Neural progenitor cell (in vitro differentiated cells): ENCODE data around the gene ANKS1B. TPM values are rescaled to one million over a fixed set of nuclear protein-coding genes. Genes with fewer than 3 reads are reported as not detected.
A peak's percentile ranks its signal among the peaks of the same experiment; 100 is the strongest.

Experiments
- DNase-seq: peaks from one replicate; pipeline ENCODE4 v3.0.0-alpha.2; 2016; ENCODE audit warnings: low spot score
- H2AFZ ChIP-seq: fragments of 200-600 bp; sonication (generic); replicated peaks from 2 replicates; pipeline ENCODE4 v1.6.1; 2016; ENCODE audit warnings: antibody characterized with exemption
- H3F3A ChIP-seq: fragments of 200-600 bp; sonication (generic); 2 replicates; pipeline ENCODE4 v1.6.1; 2016; ENCODE audit warnings: antibody characterized with exemption, low read depth
- H3K27ac ChIP-seq: fragments of 200-600 bp; sonication (generic); 2 replicates; pipeline ENCODE4 v1.5.1; 2016; ENCODE audit warnings: mild to moderate bottlenecking
- H3K27me3 ChIP-seq: fragments of 200-600 bp; sonication (generic); 2 replicates; pipeline ENCODE4 v1.6.1; 2016; ENCODE audit warnings: mild to moderate bottlenecking, moderate library complexity
- H3K36me3 ChIP-seq: fragments of 200-600 bp; sonication (generic); 2 replicates; pipeline ENCODE4 v1.5.1; 2016
- H3K4me1 ChIP-seq: fragments of 200-600 bp; sonication (generic); 2 replicates; pipeline ENCODE4 v1.6.1; 2016; ENCODE audit warnings: mixed run types
- H3K4me2 ChIP-seq: fragments of 200-600 bp; sonication (generic); 2 replicates; pipeline ENCODE4 v1.6.1; 2016
- H3K4me3 ChIP-seq: fragments of 200-600 bp; sonication (generic); 2 replicates; pipeline ENCODE4 v1.5.1; 2016
- H3K79me2 ChIP-seq: fragments of 200-600 bp; sonication (generic); 2 replicates; pipeline ENCODE4 v1.6.1; 2016; ENCODE audit warnings: low read depth
- H3K9ac ChIP-seq: fragments of 200-600 bp; sonication (generic); 2 replicates; pipeline ENCODE4 v1.6.1; 2016
- H3K9me3 ChIP-seq: fragments of 200-600 bp; sonication (generic); 2 replicates; pipeline ENCODE4 v1.5.1; 2016; ENCODE audit warnings: low read depth
- H4K20me1 ChIP-seq: fragments of 200-600 bp; sonication (generic); 2 replicates; pipeline ENCODE4 v1.6.1; 2016; ENCODE audit warnings: low read depth
- H3K27ac Mint-ChIP-seq: 3 replicates; pipeline ENCODE4 v1.8.0; 2021; ENCODE audit warnings: mixed read lengths
- H3K27me3 Mint-ChIP-seq: 2 replicates; pipeline ENCODE4 v1.8.0; 2022; ENCODE audit warnings: low read depth, mild to moderate bottlenecking, inconsistent platforms, moderate library complexity, mixed read lengths; ENCODE audit not compliant: insufficient read depth
- H3K36me3 Mint-ChIP-seq: 3 replicates; pipeline ENCODE4 v1.8.0; 2021; ENCODE audit warnings: mixed read lengths
- H3K4me1 Mint-ChIP-seq: 3 replicates; pipeline ENCODE4 v1.8.0; 2021; ENCODE audit warnings: mixed read lengths
- H3K4me3 Mint-ChIP-seq: 3 replicates; pipeline ENCODE4 v1.8.0; 2021; ENCODE audit warnings: mild to moderate bottlenecking, moderate library complexity, mixed read lengths
- H3K9me3 Mint-ChIP-seq: 3 replicates; pipeline ENCODE4 v1.8.0; 2020; ENCODE audit warnings: mixed read lengths
- EZH2 ChIP-seq: fragments of 200-600 bp; sonication (generic); IDR thresholded peaks from 2 replicates; pipeline ENCODE4 v1.6.1; 2017; ENCODE audit warnings: antibody characterized with exemption, mild to moderate bottlenecking, moderate library complexity
- EZH2phosphoT487 ChIP-seq: fragments of 200-600 bp; sonication (generic); IDR thresholded peaks from 2 replicates; pipeline ENCODE4 v1.6.1; 2017; ENCODE audit warnings: antibody characterized with exemption
- total RNA-seq: library from RNA; depleted of rRNA; stranded (reverse); fragments of >200 nt; gene quantifications from 2 replicates; pipeline ENCODE4 v1.2.3, GENCODE V29; 2015; ENCODE audit warnings: low replicate concordance
- TF ChIP-seq, protein P1 (sequence below): fragments of 200-600 bp; sonication (generic); IDR thresholded peaks from 2 replicates; pipeline ENCODE4 v1.5.1; 2017; ENCODE audit warnings: antibody characterized with exemption, mild to moderate bottlenecking

ANKS1B gene
- total RNA-seq, 1 donor from 2014 or later = 7.9 TPM

DNA sequence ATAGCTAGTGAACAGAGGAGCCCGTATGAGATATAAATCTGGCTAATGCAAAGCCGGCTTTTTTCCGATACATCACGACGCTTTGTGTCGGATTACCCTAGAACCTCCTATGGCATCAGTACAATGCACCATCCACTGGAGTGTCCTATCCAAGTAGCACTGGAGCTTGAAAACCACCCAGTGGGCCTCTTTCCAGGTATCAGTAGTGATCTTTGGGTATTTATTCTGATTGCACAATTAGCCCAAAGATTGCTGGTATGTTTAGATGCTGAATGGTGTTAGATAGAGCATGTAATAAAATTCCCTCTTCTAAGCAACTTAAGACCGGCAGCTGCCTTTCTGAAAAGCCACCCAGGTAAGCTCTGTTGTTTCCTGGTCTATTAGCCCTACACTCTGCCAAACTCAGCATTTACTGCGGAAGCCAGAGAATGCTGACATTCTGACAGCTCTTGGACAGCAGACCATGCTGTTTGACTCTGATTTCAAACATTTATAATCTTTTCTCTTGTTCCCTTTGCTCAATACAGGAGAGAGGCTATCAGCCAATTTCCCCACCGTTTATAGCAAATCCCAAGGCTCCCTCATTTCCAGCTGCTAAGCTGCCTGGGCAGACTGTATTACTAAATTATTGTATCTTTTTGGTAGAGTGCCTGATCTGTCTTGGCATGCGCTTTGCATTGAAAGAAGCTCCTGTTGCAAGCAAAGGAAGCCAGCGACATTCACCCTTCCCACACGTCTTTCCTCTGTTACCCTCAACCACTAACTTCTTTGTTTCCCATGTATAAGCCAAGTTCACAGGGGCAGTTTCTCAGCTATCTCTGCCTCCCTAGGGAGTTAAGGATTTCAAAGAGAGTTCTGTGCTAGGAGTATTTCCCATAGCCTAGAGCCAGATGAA is 725.4 kb downstream of the ANKS1B start:
- H3K79me2 ChIP-seq = no peaks in the 10 kb centered on the region
- H3K27ac ChIP-seq = no peak overlapping the region
- no peaks in the 10 kb centered on the region for H4K20me1 ChIP-seq
- peak overlapping the region; percentile 74 for H3K27ac Mint-ChIP-seq
- H3K4me1 Mint-ChIP-seq = peaks cover 34% of the 10 kb centered on the region
- no peak overlapping the region for H2AFZ ChIP-seq
- no peaks in the 10 kb centered on the region for H3K36me3 ChIP-seq
- H3K4me1 ChIP-seq = peaks cover 12% of the 10 kb centered on the region
- no peaks in the 10 kb centered on the region for H3F3A ChIP-seq
- TF ChIP-seq EZH2 (no peak), EZH2phosphoT487 (no peak)
- TF ChIP-seq, protein P1, sequence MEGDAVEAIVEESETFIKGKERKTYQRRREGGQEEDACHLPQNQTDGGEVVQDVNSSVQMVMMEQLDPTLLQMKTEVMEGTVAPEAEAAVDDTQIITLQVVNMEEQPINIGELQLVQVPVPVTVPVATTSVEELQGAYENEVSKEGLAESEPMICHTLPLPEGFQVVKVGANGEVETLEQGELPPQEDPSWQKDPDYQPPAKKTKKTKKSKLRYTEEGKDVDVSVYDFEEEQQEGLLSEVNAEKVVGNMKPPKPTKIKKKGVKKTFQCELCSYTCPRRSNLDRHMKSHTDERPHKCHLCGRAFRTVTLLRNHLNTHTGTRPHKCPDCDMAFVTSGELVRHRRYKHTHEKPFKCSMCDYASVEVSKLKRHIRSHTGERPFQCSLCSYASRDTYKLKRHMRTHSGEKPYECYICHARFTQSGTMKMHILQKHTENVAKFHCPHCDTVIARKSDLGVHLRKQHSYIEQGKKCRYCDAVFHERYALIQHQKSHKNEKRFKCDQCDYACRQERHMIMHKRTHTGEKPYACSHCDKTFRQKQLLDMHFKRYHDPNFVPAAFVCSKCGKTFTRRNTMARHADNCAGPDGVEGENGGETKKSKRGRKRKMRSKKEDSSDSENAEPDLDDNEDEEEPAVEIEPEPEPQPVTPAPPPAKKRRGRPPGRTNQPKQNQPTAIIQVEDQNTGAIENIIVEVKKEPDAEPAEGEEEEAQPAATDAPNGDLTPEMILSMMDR = no peak
- no peaks in the 10 kb centered on the region for H3K36me3 Mint-ChIP-seq
- no peak overlapping the region for H3K4me2 ChIP-seq
- no peak overlapping the region for H3K4me3 Mint-ChIP-seq
- no peaks in the 10 kb centered on the region for H3K9me3 ChIP-seq
- no peak for DNase-seq
- H3K4me3 ChIP-seq = no peak overlapping the region
- H3K9me3 Mint-ChIP-seq = peaks cover 5% of the 10 kb centered on the region
- peaks cover 2% of the 10 kb centered on the region for H3K27me3 Mint-ChIP-seq
- H3K9ac ChIP-seq = no peak overlapping the region
- H3K27me3 ChIP-seq = no peaks in the 10 kb centered on the region

DNA sequence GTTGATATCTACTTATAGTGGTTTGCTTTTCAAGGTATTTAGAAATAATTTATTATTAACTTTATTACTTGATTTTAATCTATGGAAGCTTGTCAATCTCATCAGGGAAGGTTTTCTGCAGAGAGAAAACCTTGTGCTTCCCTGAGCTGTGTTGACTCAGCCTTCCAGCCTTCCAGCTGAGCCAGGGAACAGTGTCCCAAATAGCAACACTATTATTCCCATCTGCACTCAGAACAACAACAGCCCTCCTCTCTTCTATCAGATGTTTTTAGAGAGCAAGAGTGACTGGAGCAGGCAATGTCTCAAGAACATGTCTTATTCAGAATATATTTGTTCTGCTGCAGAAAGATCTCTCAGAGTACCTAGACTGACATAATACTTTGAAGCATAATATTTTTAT is 727.1 kb downstream of the ANKS1B start:
- no peaks in the 10 kb centered on the region for H4K20me1 ChIP-seq
- TF ChIP-seq, protein P1 = no peak
- TF ChIP-seq EZH2 (no peak), EZH2phosphoT487 (no peak)
- H3F3A ChIP-seq = no peaks in the 10 kb centered on the region
- no peak overlapping the region for H3K4me2 ChIP-seq
- Mint-ChIP-seq H3K4me3 (no peak overlapping the region), H3K4me1 (peaks cover 34% of the 10 kb centered on the region), H3K27me3 (peaks cover 2% of the 10 kb centered on the region), H3K36me3 (no peaks in the 10 kb centered on the region), H3K27ac (no peak overlapping the region), H3K9me3 (no peaks in the 10 kb centered on the region)
- no peaks in the 10 kb centered on the region for H3K27me3 ChIP-seq
- DNase-seq = peak; percentile 13
- H3K36me3 ChIP-seq = no peaks in the 10 kb centered on the region
- H3K4me3 ChIP-seq = no peak overlapping the region
- no peak overlapping the region for H3K27ac ChIP-seq
- H3K79me2 ChIP-seq = no peaks in the 10 kb centered on the region
- peaks cover 12% of the 10 kb centered on the region for H3K4me1 ChIP-seq
- no peak overlapping the region for H2AFZ ChIP-seq
- no peaks in the 10 kb centered on the region for H3K9me3 ChIP-seq
- H3K9ac ChIP-seq = no peak overlapping the region

DNA sequence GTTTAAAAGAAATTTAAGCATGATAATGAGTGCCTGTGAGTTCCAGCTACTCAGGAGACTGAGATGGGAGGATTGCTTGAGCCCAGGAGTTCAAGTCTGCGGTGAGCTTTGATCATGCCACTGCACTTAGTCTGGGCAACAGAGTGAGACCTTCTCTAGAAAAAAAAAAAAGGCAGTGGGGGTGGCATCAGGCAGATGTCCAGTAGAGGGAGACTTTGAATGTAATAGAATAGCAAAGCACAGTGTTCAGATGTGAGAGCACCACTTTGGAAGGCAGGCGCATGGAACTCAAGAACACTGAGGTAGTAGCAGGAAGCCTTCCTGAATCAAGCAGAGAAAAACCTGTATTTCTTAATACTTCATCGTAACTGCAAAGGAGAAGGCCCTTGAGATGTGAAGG is 731.7 kb downstream of the ANKS1B start:
- H3K9ac ChIP-seq = no peak overlapping the region
- Mint-ChIP-seq H3K27me3 (no peaks in the 10 kb centered on the region), H3K4me3 (no peak overlapping the region)

More for the DNA sequence above, 731.7 kb downstream of the ANKS1B start:
- peaks cover 30% of the 10 kb centered on the region for H3K4me1 ChIP-seq
- TF ChIP-seq EZH2 = no peak
- TF ChIP-seq, protein P1 = peak; percentile 45
- H4K20me1 ChIP-seq = no peaks in the 10 kb centered on the region
- Mint-ChIP-seq H3K9me3 (no peaks in the 10 kb centered on the region), H3K36me3 (no peaks in the 10 kb centered on the region), H3K27ac (peak overlapping the region; percentile 32), H3K4me1 (peaks cover 15% of the 10 kb centered on the region)
- peak; percentile 33 for DNase-seq
- no peak overlapping the region for H2AFZ ChIP-seq
- no peak overlapping the region for H3K4me2 ChIP-seq
- no peaks in the 10 kb centered on the region for H3K27me3 ChIP-seq
- no peak overlapping the region for H3K27ac ChIP-seq
- H3K9me3 ChIP-seq = no peaks in the 10 kb centered on the region
- H3K36me3 ChIP-seq = no peaks in the 10 kb centered on the region
- H3F3A ChIP-seq = peaks cover 3% of the 10 kb centered on the region
- no peak overlapping the region for H3K4me3 ChIP-seq
- no peaks in the 10 kb centered on the region for H3K79me2 ChIP-seq
